ENCODE data around the gene CACNA1S. TPM values are rescaled to one million over a fixed set of nuclear protein-coding genes. Genes with fewer than 3 reads are reported as not detected.
A peak's percentile ranks its signal among the peaks of the same experiment; 100 is the strongest.

CACNA1S gene
- total and polyA plus RNA-seq, 7 donors = 0.01 TPM; not detected in 6

DNA sequence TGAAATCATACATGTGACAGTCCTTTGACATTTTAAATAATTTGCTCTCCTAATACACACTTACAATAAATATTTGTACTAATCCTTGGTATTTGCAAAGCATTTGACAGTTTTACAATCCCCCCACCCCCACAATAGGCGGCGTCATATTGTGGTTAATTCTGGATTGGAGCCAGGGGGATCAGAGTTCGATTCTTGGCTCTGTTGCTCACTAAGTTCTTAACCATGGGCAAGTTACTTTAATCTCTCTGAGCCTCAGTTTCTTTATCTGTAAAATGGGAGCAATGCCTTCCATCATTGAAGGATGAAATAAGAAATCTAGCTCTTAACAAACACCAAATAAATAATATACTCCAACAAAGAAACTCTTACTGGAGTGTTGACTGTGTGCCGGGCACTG lies 23.8 kb downstream of the CACNA1S start:
- WGBS, 2 donors = 27 to 54% methylated on average over 4 of the region's 4 CpGs
- Histone ChIP-seq H3K27me3 (no peaks in the 10 kb centered on the region), H3K4me1 (no peaks in the 10 kb centered on the region), H3K27ac (no peak overlapping the region), H3K9me3 (no peaks in the 10 kb centered on the region), H3K36me3 (no peaks in the 10 kb centered on the region), H3K4me3 (no peak overlapping the region)
- DNase-seq = no peak
- intact Hi-C loops (cut with DNase I) = no loop called here
- no peak for TF ChIP-seq POLR2A (IDR thresholded peaks at IDR 0.05)
- no peak for TF ChIP-seq EP300 (IDR thresholded peaks at IDR 0.05)
- TF ChIP-seq POLR2AphosphoS5 (IDR thresholded peaks at IDR 0.05) = no peak
- TF ChIP-seq, protein P1, sequence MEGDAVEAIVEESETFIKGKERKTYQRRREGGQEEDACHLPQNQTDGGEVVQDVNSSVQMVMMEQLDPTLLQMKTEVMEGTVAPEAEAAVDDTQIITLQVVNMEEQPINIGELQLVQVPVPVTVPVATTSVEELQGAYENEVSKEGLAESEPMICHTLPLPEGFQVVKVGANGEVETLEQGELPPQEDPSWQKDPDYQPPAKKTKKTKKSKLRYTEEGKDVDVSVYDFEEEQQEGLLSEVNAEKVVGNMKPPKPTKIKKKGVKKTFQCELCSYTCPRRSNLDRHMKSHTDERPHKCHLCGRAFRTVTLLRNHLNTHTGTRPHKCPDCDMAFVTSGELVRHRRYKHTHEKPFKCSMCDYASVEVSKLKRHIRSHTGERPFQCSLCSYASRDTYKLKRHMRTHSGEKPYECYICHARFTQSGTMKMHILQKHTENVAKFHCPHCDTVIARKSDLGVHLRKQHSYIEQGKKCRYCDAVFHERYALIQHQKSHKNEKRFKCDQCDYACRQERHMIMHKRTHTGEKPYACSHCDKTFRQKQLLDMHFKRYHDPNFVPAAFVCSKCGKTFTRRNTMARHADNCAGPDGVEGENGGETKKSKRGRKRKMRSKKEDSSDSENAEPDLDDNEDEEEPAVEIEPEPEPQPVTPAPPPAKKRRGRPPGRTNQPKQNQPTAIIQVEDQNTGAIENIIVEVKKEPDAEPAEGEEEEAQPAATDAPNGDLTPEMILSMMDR (IDR thresholded peaks at IDR 0.05) = no peak

DNA sequence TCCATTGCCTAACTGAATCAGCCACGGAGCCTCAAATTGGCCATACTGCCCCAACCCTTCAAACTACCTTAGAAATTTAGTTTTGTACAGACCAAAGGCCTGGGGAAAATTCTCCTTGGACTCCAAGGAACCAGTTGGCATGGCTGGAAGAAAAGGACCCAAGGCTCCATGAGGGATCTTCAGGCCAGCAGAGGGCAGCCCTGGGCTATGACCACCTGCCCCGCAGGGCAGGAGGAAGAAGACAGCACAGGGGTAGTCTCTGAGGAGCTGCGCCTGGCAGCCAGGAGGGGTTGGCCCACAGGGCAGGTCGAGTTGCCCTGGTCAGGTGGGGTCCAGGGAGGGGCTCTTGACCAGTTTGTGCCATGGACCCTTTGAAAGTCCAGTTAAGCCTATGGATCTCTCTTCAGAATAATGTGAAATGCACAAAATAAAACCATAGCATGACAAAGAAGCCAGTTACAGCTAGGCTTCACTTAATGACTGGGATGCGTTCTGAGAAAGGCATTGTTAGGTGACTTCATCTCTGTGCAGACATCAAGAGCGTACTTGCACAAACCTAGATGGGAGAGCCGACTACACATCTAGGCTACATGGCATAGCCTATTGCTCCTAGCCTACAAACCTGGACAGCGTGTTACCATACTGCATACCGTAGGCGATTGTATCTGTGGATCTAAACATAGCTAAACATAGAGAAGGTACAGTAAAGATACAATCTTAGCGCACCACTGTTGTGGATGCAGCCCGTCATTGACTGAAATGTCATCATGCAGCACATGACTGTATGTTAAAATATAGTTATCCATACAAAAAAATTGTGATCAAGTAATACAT lies 26.1 kb downstream of the CACNA1S start:
- 61 to 73% methylated on average over 12 of the region's 12 CpGs for WGBS, 2 donors

DNA sequence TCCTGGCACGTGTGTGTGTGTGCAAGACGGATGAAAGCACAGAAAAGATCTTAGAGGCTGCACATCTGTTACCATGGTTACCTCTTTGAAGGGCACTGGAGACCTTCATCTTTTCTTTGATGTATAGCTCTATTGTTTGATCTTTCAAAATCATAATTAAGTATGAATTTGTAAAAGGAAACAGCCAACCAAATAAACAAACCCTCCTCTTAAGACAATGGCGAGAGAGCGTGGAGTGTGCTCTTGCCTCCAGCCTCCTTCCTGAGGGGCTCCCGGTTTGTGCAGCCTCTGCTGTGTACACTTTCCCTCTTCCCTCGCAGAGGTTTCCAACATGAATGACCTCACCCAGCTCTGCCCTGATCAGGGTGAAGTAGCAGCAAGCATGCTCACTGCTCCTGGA lies 27.9 kb downstream of the CACNA1S start:
- H3K9me3 ChIP-seq = no peaks in the 10 kb centered on the region
- no peaks in the 10 kb centered on the region for H3K36me3 ChIP-seq
- 60 to 61% methylated on average over 6 of the region's 6 CpGs for WGBS, 2 donors
- no peak for TF ChIP-seq EP300 (IDR thresholded peaks at IDR 0.05)
- no peak for DNase-seq
- H3K27me3 ChIP-seq = no peaks in the 10 kb centered on the region
- intact Hi-C loops (cut with DNase I) = no loop called here
- no peak overlapping the region for H3K27ac ChIP-seq
- H3K4me3 ChIP-seq = no peak overlapping the region
- H3K4me1 ChIP-seq = no peaks in the 10 kb centered on the region

More for the DNA sequence above, 26.1 kb downstream of the CACNA1S start:
- intact Hi-C loops (cut with DNase I) = loop anchor here (2.0 kb wide), 1 partner anchor 29 kb away; no protein-coding TSS in a partner anchor
- TF ChIP-seq POLR2AphosphoS5 (IDR thresholded peaks at IDR 0.05) = no peak
- TF ChIP-seq, protein P1 (IDR thresholded peaks at IDR 0.05) = peak in 2 of 4 experiments; percentile 16 to 46
- DNase-seq = no peak
- Histone ChIP-seq H3K4me3 (no peak overlapping the region), H3K9me3 (no peaks in the 10 kb centered on the region), H3K4me1 (no peaks in the 10 kb centered on the region), H3K36me3 (no peaks in the 10 kb centered on the region), H3K27me3 (no peaks in the 10 kb centered on the region), H3K27ac (no peak overlapping the region)

DNA sequence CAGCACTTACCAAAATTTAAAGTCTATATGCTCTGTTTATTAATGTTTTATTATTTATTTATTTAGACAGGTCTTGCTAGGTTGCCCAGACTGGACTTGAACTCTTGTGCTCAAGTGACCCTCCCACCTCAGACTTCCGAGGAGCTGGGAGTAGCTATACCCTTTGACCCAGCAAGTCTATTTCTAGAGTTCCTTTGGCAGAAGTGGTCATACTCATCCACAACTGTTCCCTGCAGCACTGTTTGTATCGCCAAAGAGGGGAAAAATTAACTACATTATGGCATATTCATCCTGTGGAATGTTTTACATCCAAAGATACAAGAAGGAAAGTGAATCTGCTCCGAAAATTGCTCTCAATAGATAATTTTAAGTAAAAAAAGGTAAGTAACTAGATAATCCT lies 28.5 kb downstream of the CACNA1S start:
- no peak for DNase-seq
- intact Hi-C loops (cut with DNase I) = no loop called here

DNA sequence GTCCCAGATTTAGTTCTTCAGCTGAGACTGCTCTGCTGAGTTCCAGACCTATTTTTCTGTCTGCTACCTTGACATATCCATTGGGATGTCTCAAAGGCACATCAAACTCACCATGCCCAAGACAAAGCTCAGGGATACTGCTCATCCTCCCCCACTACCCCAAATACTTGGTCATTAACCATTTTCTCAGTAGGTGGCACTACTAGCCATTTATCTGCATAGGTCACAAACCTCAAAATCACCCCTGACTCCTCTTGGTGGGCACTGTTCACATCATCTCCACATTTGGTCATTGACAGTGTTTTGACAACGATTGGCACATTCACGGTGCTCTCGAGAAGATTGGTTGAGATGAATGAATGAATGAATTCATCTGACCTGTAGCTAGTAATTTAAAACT lies 32.1 kb downstream of the CACNA1S start:
- intact Hi-C loops (cut with DNase I) = no loop called here
- no peak for TF ChIP-seq EP300 (IDR thresholded peaks at IDR 0.05)
- no peak for TF ChIP-seq POLR2A (IDR thresholded peaks at IDR 0.05)
- TF ChIP-seq POLR2AphosphoS5 (IDR thresholded peaks at IDR 0.05) = no peak
- TF ChIP-seq, protein P1 (IDR thresholded peaks at IDR 0.05) = no peak
- DNase-seq = no peak
- H3K36me3 ChIP-seq = no peaks in the 10 kb centered on the region
- no peaks in the 10 kb centered on the region for H3K27me3 ChIP-seq
- no peak overlapping the region for H3K27ac ChIP-seq
- no peaks in the 10 kb centered on the region for H3K9me3 ChIP-seq
- 92 to 93% methylated on average over 3 of the region's 3 CpGs for WGBS, 2 donors
- no peaks in the 10 kb centered on the region for H3K4me1 ChIP-seq
- H3K4me3 ChIP-seq = no peak overlapping the region

More for the DNA sequence above, 28.5 kb downstream of the CACNA1S start:
- H3K4me1 ChIP-seq = no peaks in the 10 kb centered on the region
- H3K9me3 ChIP-seq = no peaks in the 10 kb centered on the region
- H3K36me3 ChIP-seq = no peaks in the 10 kb centered on the region
- no peaks in the 10 kb centered on the region for H3K27me3 ChIP-seq
- H3K27ac ChIP-seq = no peak overlapping the region
- no peak for TF ChIP-seq EP300 (IDR thresholded peaks at IDR 0.05)
- no peak for TF ChIP-seq POLR2A (IDR thresholded peaks at IDR 0.05)
- TF ChIP-seq POLR2AphosphoS5 (IDR thresholded peaks at IDR 0.05) = no peak
- TF ChIP-seq, protein P1 (IDR thresholded peaks at IDR 0.05) = no peak
- WGBS, 2 donors = 67 to 72% methylated on average over 3 of the region's 3 CpGs
- H3K4me3 ChIP-seq = no peak overlapping the region

Measured in sigmoid colon (tissue), 7 donors.